Liver (tissue), 9 donors: ENCODE measurements around the gene ASCC1. TPM values are rescaled to one million over a fixed set of nuclear protein-coding genes. Genes with fewer than 3 reads are reported as not detected.
"Not testable (repeated sequence)": the region's sequence is repeated elsewhere in the genome, so short reads cannot be mapped to it uniquely, and the experiment has no call there.

ENCODE experiments used
- DNase-seq: peaks from one replicate; pipeline ENCODE4 v3.0.0-alpha.2; 2017; ENCODE audit warnings: low spot score
- H3K27ac ChIP-seq, 2 donors: one replicate each; pipeline ENCODE4 v1.7.0; 2013; ENCODE audit warnings: inconsistent platforms in 2 of 2, low read length in 2 of 2, control low read depth in 1 of 2, low read depth in 1 of 2, mild to moderate bottlenecking in 1 of 2
- H3K27me3 ChIP-seq, 4 donors: one replicate each; pipeline versions ENCODE4 v1.6.1 to v1.7.0; 2013; ENCODE audit warnings: low read length in 3 of 4, inconsistent platforms in 1 of 4, mild to moderate bottlenecking in 1 of 4, moderate library complexity in 1 of 4; ENCODE audit not compliant: control insufficient read depth in 4 of 4, insufficient read depth in 4 of 4
- H3K36me3 ChIP-seq, 4 donors: one replicate each; pipeline versions ENCODE4 v1.6.1 to v1.7.0; 2013; ENCODE audit warnings: low read length in 3 of 4, mild to moderate bottlenecking in 3 of 4, low read depth in 1 of 4, moderate library complexity in 1 of 4; ENCODE audit not compliant: control insufficient read depth in 4 of 4, insufficient read depth in 3 of 4
- H3K4me1 ChIP-seq, 4 donors: one replicate each; pipeline versions ENCODE4 v1.6.1 to v1.7.0; 2013; ENCODE audit warnings: low read length in 3 of 4, mild to moderate bottlenecking in 3 of 4, moderate library complexity in 1 of 4; ENCODE audit not compliant: control insufficient read depth in 4 of 4, insufficient read depth in 4 of 4
- H3K4me3 ChIP-seq, 3 donors: one replicate each; pipeline versions ENCODE4 v1.6.1 to v1.7.0; 2013; ENCODE audit warnings: low read length in 3 of 3, control low read depth in 1 of 3, low read depth in 1 of 3, mild to moderate bottlenecking in 1 of 3
- H3K9ac ChIP-seq, 2 donors: one replicate each; pipeline ENCODE4 v1.7.0; 2013; ENCODE audit warnings: low read length in 2 of 2, mild to moderate bottlenecking in 2 of 2, moderate library complexity in 2 of 2, control low read depth in 1 of 2, low read depth in 1 of 2
- H3K9me3 ChIP-seq, 4 donors: one replicate each; pipeline versions ENCODE4 v1.6.1 to v1.7.0; 2013; ENCODE audit warnings: low read length in 3 of 4; ENCODE audit not compliant: control insufficient read depth in 4 of 4
- CTCF ChIP-seq: fragments of 150-350 bp; IDR thresholded peaks from 2 replicates; pipeline ENCODE4 v1.5.1; 2017; ENCODE audit warnings: improper control_type of control experiment, low read depth, low read length; ENCODE audit not compliant: missing input control
- FOXA1 ChIP-seq: IDR thresholded peaks from 2 replicates; pipeline ENCODE4 v1.6.1; 2016; ENCODE audit warnings: antibody characterized with exemption
- GABPA ChIP-seq, 2 donors: IDR thresholded peaks in 1 of 2; conservative IDR thresholded peaks in 1 of 2; 2 replicates each; pipeline ENCODE4 v1.6.1; 2016; ENCODE audit warnings: antibody characterized with exemption in 2 of 2, mild to moderate bottlenecking in 1 of 2, moderate library complexity in 1 of 2
- YY1 ChIP-seq: IDR thresholded peaks from 2 replicates; pipeline ENCODE4 v1.6.1; 2016; ENCODE audit warnings: antibody characterized with exemption, mild to moderate bottlenecking
- WGBS: extraction: QIAGEN DNeasy Blood & Tissue Kit; methylation state at CpG from one replicate; pipeline ENCODE4 v1.1.7; 2013; 5-methylcytosine and 5-hydroxymethylcytosine counted together
- polyA plus RNA-seq, 2 donors: library from polyadenylated mRNA; stranded (reverse) in 1 of 2; unstranded in 1 of 2; fragments of 200-250 nt in 1 of 2; fragments of >200 nt in 1 of 2; fragmentation: Nextera tagmentation in 1 of 2; extraction: Ambion mirVana in 1 of 2; gene quantifications; one replicate each; pipeline versions ENCODE4 v1.2.1 to v1.2.3, GENCODE V29; 2013 to 2015
- total RNA-seq, 2 donors: library from RNA; depleted of rRNA; stranded (reverse); fragments of >200 nt; gene quantifications; one replicate each; pipeline ENCODE4 v1.2.3, GENCODE V29; 2014
- TF ChIP-seq, protein P1 (sequence below): IDR thresholded peaks from 2 replicates; pipeline ENCODE4 v1.6.1; 2016; ENCODE audit warnings: antibody characterized with exemption
- TF ChIP-seq, protein P2 (sequence below): IDR thresholded peaks from 2 replicates; pipeline ENCODE4 v1.6.1; 2016; ENCODE audit warnings: antibody characterized with exemption, mild to moderate bottlenecking
- TF ChIP-seq, protein P3 (sequence below): IDR thresholded peaks from 2 replicates; pipeline ENCODE4 v1.6.1; 2016; ENCODE audit warnings: antibody characterized with exemption
- donor health status: healthy.
- donor health status: healthy.
- donor health status: healthy.
- donor health status: healthy.
- donor health status: healthy.

Gene ASCC1
- total and polyA plus RNA-seq, 4 donors = 6.9 to 13.9 (median 10.2) TPM

DNA sequence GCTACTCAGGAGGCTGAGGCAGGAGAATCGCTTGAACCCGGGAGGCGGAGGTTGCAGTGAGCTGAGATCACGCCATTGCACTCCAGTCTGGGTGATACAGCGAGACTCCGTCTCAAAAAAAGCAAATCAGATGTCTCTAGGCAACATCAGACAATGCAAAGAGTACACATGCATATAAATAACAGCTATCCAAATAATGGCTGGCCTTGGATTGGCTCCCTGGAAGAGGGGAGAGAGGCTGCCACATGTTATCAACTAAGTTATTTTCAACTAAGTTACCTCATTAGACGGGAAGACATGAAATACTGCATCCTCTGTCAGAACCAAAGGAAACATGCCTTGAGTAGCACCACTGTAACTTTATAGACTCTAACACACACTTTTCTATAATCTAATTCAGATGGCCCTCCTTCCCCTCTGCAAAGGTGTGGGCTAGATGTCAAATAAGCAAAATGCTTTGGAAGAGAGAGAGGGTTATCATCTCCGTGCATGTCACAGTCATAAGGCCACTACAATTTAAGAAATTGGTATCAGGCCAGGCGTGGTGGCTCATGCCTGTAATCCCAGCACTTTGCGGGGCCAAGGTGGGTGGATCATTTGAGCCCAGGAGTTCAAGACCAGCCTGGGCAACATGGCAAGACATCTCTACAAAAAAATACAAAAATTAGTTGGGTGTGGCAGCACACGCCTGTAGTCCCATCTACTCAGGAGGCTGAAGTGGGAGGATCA is 105.2 kb downstream of the ASCC1 start:
- Histone ChIP-seq H3K36me3 (no peaks in the 10 kb centered on the region), H3K4me3 (no peak overlapping the region), H3K9me3 (no peaks in the 10 kb centered on the region), H3K9ac (no peak overlapping the region), H3K27ac (no peak overlapping the region), H3K4me1 (peaks cover 0 to 3% (median 0%) of the 10 kb centered on the region in 4 donors), H3K27me3 (no peaks in the 10 kb centered on the region)
- no peak for DNase-seq
- WGBS = 96% methylated on average over 11 of the region's 11 CpGs
- TF ChIP-seq, protein P1, sequence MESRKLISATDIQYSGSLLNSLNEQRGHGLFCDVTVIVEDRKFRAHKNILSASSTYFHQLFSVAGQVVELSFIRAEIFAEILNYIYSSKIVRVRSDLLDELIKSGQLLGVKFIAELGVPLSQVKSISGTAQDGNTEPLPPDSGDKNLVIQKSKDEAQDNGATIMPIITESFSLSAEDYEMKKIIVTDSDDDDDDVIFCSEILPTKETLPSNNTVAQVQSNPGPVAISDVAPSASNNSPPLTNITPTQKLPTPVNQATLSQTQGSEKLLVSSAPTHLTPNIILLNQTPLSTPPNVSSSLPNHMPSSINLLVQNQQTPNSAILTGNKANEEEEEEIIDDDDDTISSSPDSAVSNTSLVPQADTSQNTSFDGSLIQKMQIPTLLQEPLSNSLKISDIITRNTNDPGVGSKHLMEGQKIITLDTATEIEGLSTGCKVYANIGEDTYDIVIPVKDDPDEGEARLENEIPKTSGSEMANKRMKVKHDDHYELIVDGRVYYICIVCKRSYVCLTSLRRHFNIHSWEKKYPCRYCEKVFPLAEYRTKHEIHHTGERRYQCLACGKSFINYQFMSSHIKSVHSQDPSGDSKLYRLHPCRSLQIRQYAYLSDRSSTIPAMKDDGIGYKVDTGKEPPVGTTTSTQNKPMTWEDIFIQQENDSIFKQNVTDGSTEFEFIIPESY = no peak
- TF ChIP-seq GABPA (IDR thresholded peaks at IDR 0.05 in 1 of 2, conservative IDR thresholded peaks at IDR 0.05 in 1 of 2) = no peak
- no peak for TF ChIP-seq YY1
- no peak for TF ChIP-seq FOXA1
- TF ChIP-seq, protein P2, sequence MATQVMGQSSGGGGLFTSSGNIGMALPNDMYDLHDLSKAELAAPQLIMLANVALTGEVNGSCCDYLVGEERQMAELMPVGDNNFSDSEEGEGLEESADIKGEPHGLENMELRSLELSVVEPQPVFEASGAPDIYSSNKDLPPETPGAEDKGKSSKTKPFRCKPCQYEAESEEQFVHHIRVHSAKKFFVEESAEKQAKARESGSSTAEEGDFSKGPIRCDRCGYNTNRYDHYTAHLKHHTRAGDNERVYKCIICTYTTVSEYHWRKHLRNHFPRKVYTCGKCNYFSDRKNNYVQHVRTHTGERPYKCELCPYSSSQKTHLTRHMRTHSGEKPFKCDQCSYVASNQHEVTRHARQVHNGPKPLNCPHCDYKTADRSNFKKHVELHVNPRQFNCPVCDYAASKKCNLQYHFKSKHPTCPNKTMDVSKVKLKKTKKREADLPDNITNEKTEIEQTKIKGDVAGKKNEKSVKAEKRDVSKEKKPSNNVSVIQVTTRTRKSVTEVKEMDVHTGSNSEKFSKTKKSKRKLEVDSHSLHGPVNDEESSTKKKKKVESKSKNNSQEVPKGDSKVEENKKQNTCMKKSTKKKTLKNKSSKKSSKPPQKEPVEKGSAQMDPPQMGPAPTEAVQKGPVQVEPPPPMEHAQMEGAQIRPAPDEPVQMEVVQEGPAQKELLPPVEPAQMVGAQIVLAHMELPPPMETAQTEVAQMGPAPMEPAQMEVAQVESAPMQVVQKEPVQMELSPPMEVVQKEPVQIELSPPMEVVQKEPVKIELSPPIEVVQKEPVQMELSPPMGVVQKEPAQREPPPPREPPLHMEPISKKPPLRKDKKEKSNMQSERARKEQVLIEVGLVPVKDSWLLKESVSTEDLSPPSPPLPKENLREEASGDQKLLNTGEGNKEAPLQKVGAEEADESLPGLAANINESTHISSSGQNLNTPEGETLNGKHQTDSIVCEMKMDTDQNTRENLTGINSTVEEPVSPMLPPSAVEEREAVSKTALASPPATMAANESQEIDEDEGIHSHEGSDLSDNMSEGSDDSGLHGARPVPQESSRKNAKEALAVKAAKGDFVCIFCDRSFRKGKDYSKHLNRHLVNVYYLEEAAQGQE = no peak
- TF ChIP-seq, protein P3, sequence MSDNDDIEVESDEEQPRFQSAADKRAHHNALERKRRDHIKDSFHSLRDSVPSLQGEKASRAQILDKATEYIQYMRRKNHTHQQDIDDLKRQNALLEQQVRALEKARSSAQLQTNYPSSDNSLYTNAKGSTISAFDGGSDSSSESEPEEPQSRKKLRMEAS = no peak

DNA sequence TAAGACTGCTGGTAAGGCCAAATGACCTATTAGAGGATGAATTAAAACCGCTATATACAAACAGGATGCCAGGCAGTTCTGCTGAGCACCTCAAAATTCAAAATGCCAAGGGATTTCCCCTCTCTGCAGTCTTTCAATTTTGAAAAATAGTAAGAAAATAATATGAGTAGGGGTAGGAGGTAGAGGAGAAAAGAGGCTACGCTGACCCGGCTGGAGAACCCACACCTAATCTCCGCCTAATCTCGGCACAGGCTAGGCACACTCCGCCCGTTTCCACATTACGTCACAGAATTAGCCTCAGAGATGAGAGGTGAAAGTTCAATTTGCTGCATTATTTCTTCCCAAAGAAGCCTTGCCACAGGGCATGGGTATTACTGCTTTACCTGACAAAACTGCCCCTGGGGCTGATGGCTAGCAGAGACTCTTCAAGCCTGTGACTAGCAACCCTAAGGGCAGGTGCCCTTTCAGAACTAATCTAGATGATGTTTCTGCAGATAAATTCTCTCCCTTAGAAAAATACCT is 106.4 kb downstream of the ASCC1 start:
- Histone ChIP-seq H3K9ac (no peak overlapping the region), H3K27me3 (no peaks in the 10 kb centered on the region), H3K9me3 (no peaks in the 10 kb centered on the region), H3K36me3 (peaks cover 0 to 2% (median 0%) of the 10 kb centered on the region in 4 donors), H3K4me3 (no peak overlapping the region), H3K4me1 (peaks cover 0 to 3% (median 0%) of the 10 kb centered on the region in 4 donors), H3K27ac (no peak overlapping the region)
- TF ChIP-seq YY1 = no peak
- DNase-seq = no peak
- WGBS = 89% methylated on average over 8 of the region's 8 CpGs

- Histone ChIP-seq H3K27ac (no peak overlapping the region), H3K9me3 (no peaks in the 10 kb centered on the region), H3K9ac (no peak overlapping the region), H3K4me3 (no peak overlapping the region), H3K4me1 (peaks cover 0 to 3% (median 0%) of the 10 kb centered on the region in 4 donors), H3K27me3 (no peaks in the 10 kb centered on the region), H3K36me3 (peaks cover 0 to 3% (median 0%) of the 10 kb centered on the region in 4 donors)
- WGBS = 25% methylated on average over 1 of the region's 1 CpG
- no peak for DNase-seq
- TF ChIP-seq, protein P3 = no peak
- TF ChIP-seq YY1 = no peak
- TF ChIP-seq CTCF = no peak
- TF ChIP-seq FOXA1 = no peak
Observed at GRCh38 chr10:72108830-72109635, 107.0 kb downstream of the ASCC1 start.

- not testable (repeated sequence) for DNase-seq, H3K27me3 ChIP-seq, H3K4me1 ChIP-seq, H3K4me3 ChIP-seq, H3K36me3 ChIP-seq, H3K9me3 ChIP-seq, H3K9ac ChIP-seq, H3K27ac ChIP-seq
- WGBS = 94% methylated on average over 3 of the region's 3 CpGs
Observed at GRCh38 chr10:72108004-72108370, 108.1 kb downstream of the ASCC1 start.
